Activated CD4-positive, alpha-beta memory T cell treated with anti-CD3 and anti-CD28 coated beads, Interleukin-2, amount 10 ng/mL, durations not matched to agents 7 days and 5 days (primary cell): ENCODE data around the gene LMO2. TPM values are rescaled to one million over a fixed set of nuclear protein-coding genes. Genes with fewer than 3 reads are reported as not detected.
A peak's percentile ranks its signal among the peaks of the same experiment; 100 is the strongest.
"Not testable (repeated sequence)": the region's sequence is repeated elsewhere in the genome, so short reads cannot be mapped to it uniquely, and the experiment has no call there.

Experiments
- CTCF ChIA-PET: fragments of 350-600 bp; sonication (Branson Sonifier 250); formaldehyde crosslinking; loops from one replicate; lab custom pipeline; 2021; ENCODE audit warnings: antibody characterized with exemption, inconsistent platforms; lab: Charles Lee
- POLR2A ChIA-PET: fragments of 350-600 bp; sonication (Branson Sonifier 250); formaldehyde crosslinking; loops from one replicate; lab custom pipeline; 2021; ENCODE audit warnings: antibody characterized with exemption; lab: Charles Lee
- DNase-seq: peaks from one replicate; pipeline ENCODE4 v3.0.0-alpha.2; 2020
- H3K27ac Mint-ChIP-seq: one replicate; pipeline ENCODE4 v1.8.0; 2021; ENCODE audit warnings: mild to moderate bottlenecking, mixed read lengths
- H3K27me3 Mint-ChIP-seq: one replicate; pipeline ENCODE4 v1.8.0; 2021; ENCODE audit warnings: mixed read lengths
- H3K36me3 Mint-ChIP-seq: one replicate; pipeline ENCODE4 v1.8.0; 2021; ENCODE audit warnings: low read depth, mixed read lengths
- H3K4me1 Mint-ChIP-seq: one replicate; pipeline ENCODE4 v1.8.0; 2021; ENCODE audit warnings: mixed read lengths
- H3K4me3 Mint-ChIP-seq: one replicate; pipeline ENCODE4 v1.8.0; 2021; ENCODE audit warnings: mild to moderate bottlenecking, mixed read lengths
- H3K9me3 Mint-ChIP-seq: one replicate; pipeline ENCODE4 v1.8.0; 2021; ENCODE audit warnings: mixed read lengths
- total RNA-seq, 2 experiments: library from RNA; stranded (reverse); gene quantifications; one replicate each; pipeline ENCODE4 v1.2.3, GENCODE V29; 2021

Gene LMO2
- total RNA-seq, 2 experiments from 2014 or later, result not detected

- ChIA-PET POLR2A (no interaction called here), CTCF (no interaction called here)
- no peaks in the 10 kb centered on the region for H3K36me3 Mint-ChIP-seq
- H3K4me3 Mint-ChIP-seq, result no peak overlapping the region
- H3K27ac Mint-ChIP-seq, result no peak overlapping the region
- DNase-seq, result no peak
- peaks cover 77% of the 10 kb centered on the region for H3K27me3 Mint-ChIP-seq
- no peaks in the 10 kb centered on the region for H3K4me1 Mint-ChIP-seq
- H3K9me3 Mint-ChIP-seq, result no peaks in the 10 kb centered on the region
Measured at GRCh38 chr11:33860926-33861325, 30.9 kb downstream of the LMO2 start.

- H3K27me3 Mint-ChIP-seq, result peaks cover 68% of the 10 kb centered on the region
Measured at GRCh38 chr11:33859306-33859705, 32.6 kb downstream of the LMO2 start.

GRCh38 chr11:33857933-33858371 lies 33.9 kb downstream of the LMO2 start:
- no peak overlapping the region for H3K27ac Mint-ChIP-seq
- H3K4me3 Mint-ChIP-seq, result no peak overlapping the region
- H3K36me3 Mint-ChIP-seq, result no peaks in the 10 kb centered on the region
- POLR2A ChIA-PET, result no interaction called here
- H3K27me3 Mint-ChIP-seq, result peaks cover 62% of the 10 kb centered on the region
- peak; percentile 71 for DNase-seq
- H3K4me1 Mint-ChIP-seq, result no peaks in the 10 kb centered on the region
- CTCF ChIA-PET, result interaction anchor here (0.8 to 2.2 kb wide), 6 partner anchors 9 to 130 kb away, joined by 3 to 26 read pairs (median 4); no protein-coding TSS in a partner anchor
- H3K9me3 Mint-ChIP-seq, result no peaks in the 10 kb centered on the region

More at GRCh38 chr11:33859306-33859705, 32.6 kb downstream of the LMO2 start:
- ChIA-PET CTCF (no interaction called here), POLR2A (no interaction called here)
- no peak for DNase-seq
- Mint-ChIP-seq H3K27ac (no peak overlapping the region), H3K36me3 (no peaks in the 10 kb centered on the region), H3K4me1 (no peaks in the 10 kb centered on the region), H3K9me3 (no peaks in the 10 kb centered on the region), H3K4me3 (no peak overlapping the region)

- CTCF ChIA-PET, result interaction anchor here (1.3 kb wide), 1 partner anchor 132 kb away, joined by 3 read pairs; no protein-coding TSS in a partner anchor
- POLR2A ChIA-PET, result no interaction called here
- H3K36me3 Mint-ChIP-seq, result no peaks in the 10 kb centered on the region
- no peak overlapping the region for H3K27ac Mint-ChIP-seq
- no peaks in the 10 kb centered on the region for H3K4me1 Mint-ChIP-seq
- no peak overlapping the region for H3K4me3 Mint-ChIP-seq
- no peak for DNase-seq
- peaks cover 64% of the 10 kb centered on the region for H3K27me3 Mint-ChIP-seq
- H3K9me3 Mint-ChIP-seq, result no peaks in the 10 kb centered on the region
Measured at GRCh38 chr11:33855500-33855899, 36.4 kb downstream of the LMO2 start.

- ChIA-PET CTCF (no interaction called here), POLR2A (no interaction called here)
- no peak overlapping the region for H3K4me3 Mint-ChIP-seq
- no peak for DNase-seq
- H3K27ac Mint-ChIP-seq, result no peak overlapping the region
- H3K4me1 Mint-ChIP-seq, result no peaks in the 10 kb centered on the region
- H3K27me3 Mint-ChIP-seq, result peaks cover 62% of the 10 kb centered on the region
- no peaks in the 10 kb centered on the region for H3K36me3 Mint-ChIP-seq
- no peaks in the 10 kb centered on the region for H3K9me3 Mint-ChIP-seq
Measured at GRCh38 chr11:33848717-33849390, 43.0 kb downstream of the LMO2 start.

- ChIA-PET POLR2A (no interaction called here), CTCF (no interaction called here)
- no peak for DNase-seq
- Mint-ChIP-seq H3K36me3 (no peaks in the 10 kb centered on the region), H3K9me3 (no peaks in the 10 kb centered on the region), H3K27ac (no peak overlapping the region), H3K4me1 (no peaks in the 10 kb centered on the region), H3K27me3 (peaks cover 54% of the 10 kb centered on the region), H3K4me3 (no peak overlapping the region)
Measured at GRCh38 chr11:33847251-33847650, 44.6 kb downstream of the LMO2 start.

GRCh38 chr11:33844236-33844635 lies 47.6 kb downstream of the LMO2 start:
- no peaks in the 10 kb centered on the region for H3K4me1 Mint-ChIP-seq
- H3K27me3 Mint-ChIP-seq, result peaks cover 50% of the 10 kb centered on the region
- no peaks in the 10 kb centered on the region for H3K9me3 Mint-ChIP-seq
- H3K27ac Mint-ChIP-seq, result no peak overlapping the region
- H3K36me3 Mint-ChIP-seq, result no peaks in the 10 kb centered on the region
- DNase-seq, result no peak
- no peak overlapping the region for H3K4me3 Mint-ChIP-seq
- ChIA-PET POLR2A (no interaction called here), CTCF (no interaction called here)

GRCh38 chr11:33843018-33843417 lies 48.9 kb downstream of the LMO2 start:
- POLR2A ChIA-PET, result no interaction called here
- no peaks in the 10 kb centered on the region for H3K9me3 Mint-ChIP-seq
- DNase-seq, result no peak
- CTCF ChIA-PET, result interaction anchor here (1.6 to 1.7 kb wide), 2 partner anchors 15 to 145 kb away, joined by 4 read pairs; no protein-coding TSS in a partner anchor
- H3K36me3 Mint-ChIP-seq, result no peaks in the 10 kb centered on the region
- H3K4me1 Mint-ChIP-seq, result no peaks in the 10 kb centered on the region
- no peak overlapping the region for H3K4me3 Mint-ChIP-seq
- H3K27me3 Mint-ChIP-seq, result peaks cover 48% of the 10 kb centered on the region
- no peak overlapping the region for H3K27ac Mint-ChIP-seq

- Mint-ChIP-seq H3K9me3 (no peaks in the 10 kb centered on the region), H3K4me3 (no peak overlapping the region), H3K27me3 (peaks cover 43% of the 10 kb centered on the region), H3K27ac (no peak overlapping the region), H3K4me1 (no peaks in the 10 kb centered on the region), H3K36me3 (no peaks in the 10 kb centered on the region)
- DNase-seq, result no peak
- ChIA-PET POLR2A (no interaction called here), CTCF (interaction anchor here (1.6 to 1.7 kb wide), 2 partner anchors 15 to 146 kb away, joined by 4 read pairs; no protein-coding TSS in a partner anchor)
Measured at GRCh38 chr11:33842236-33842915, 49.5 kb downstream of the LMO2 start.

GRCh38 chr11:33838234-33838633 lies 53.6 kb downstream of the LMO2 start:
- H3K27ac Mint-ChIP-seq, POLR2A ChIA-PET, H3K4me3 Mint-ChIP-seq: not testable (repeated sequence)

GRCh38 chr11:33837334-33837733 lies 54.5 kb downstream of the LMO2 start:
- H3K9me3 Mint-ChIP-seq, DNase-seq, H3K4me3 Mint-ChIP-seq, H3K36me3 Mint-ChIP-seq, POLR2A ChIA-PET, CTCF ChIA-PET, H3K27ac Mint-ChIP-seq, H3K4me1 Mint-ChIP-seq: not testable (repeated sequence)
- H3K27me3 Mint-ChIP-seq, result peaks cover 33% of the 10 kb centered on the region

More at GRCh38 chr11:33838234-33838633, 53.6 kb downstream of the LMO2 start:
- CTCF ChIA-PET, H3K36me3 Mint-ChIP-seq, H3K9me3 Mint-ChIP-seq, H3K4me1 Mint-ChIP-seq, DNase-seq: not testable (repeated sequence)
- H3K27me3 Mint-ChIP-seq, result peaks cover 33% of the 10 kb centered on the region

GRCh38 chr11:33835143-33835878 lies 56.6 kb downstream of the LMO2 start:
- H3K4me1 Mint-ChIP-seq, result no peaks in the 10 kb centered on the region
- no peak overlapping the region for H3K4me3 Mint-ChIP-seq
- peaks cover 37% of the 10 kb centered on the region for H3K27me3 Mint-ChIP-seq
- ChIA-PET POLR2A (no interaction called here), CTCF (interaction anchor here (0.5 to 2.5 kb wide), 2 partner anchors 28 to 949 kb away, joined by 3 to 11 read pairs; no protein-coding TSS in a partner anchor)
- no peaks in the 10 kb centered on the region for H3K36me3 Mint-ChIP-seq
- DNase-seq, result no peak
- H3K9me3 Mint-ChIP-seq, result no peaks in the 10 kb centered on the region
- H3K27ac Mint-ChIP-seq, result no peak overlapping the region

- peaks cover 5% of the 10 kb centered on the region for H3K4me1 Mint-ChIP-seq
- no peak overlapping the region for H3K27ac Mint-ChIP-seq
- ChIA-PET CTCF (no interaction called here), POLR2A (no interaction called here)
- DNase-seq, result no peak
- no peak overlapping the region for H3K4me3 Mint-ChIP-seq
- H3K36me3 Mint-ChIP-seq, result no peaks in the 10 kb centered on the region
- peaks cover 44% of the 10 kb centered on the region for H3K27me3 Mint-ChIP-seq
- H3K9me3 Mint-ChIP-seq, result no peaks in the 10 kb centered on the region
Measured at GRCh38 chr11:33832676-33833075, 59.2 kb downstream of the LMO2 start.
